ENCODE measurements around the gene ASIC4.

ASIC4 gene

DNA sequence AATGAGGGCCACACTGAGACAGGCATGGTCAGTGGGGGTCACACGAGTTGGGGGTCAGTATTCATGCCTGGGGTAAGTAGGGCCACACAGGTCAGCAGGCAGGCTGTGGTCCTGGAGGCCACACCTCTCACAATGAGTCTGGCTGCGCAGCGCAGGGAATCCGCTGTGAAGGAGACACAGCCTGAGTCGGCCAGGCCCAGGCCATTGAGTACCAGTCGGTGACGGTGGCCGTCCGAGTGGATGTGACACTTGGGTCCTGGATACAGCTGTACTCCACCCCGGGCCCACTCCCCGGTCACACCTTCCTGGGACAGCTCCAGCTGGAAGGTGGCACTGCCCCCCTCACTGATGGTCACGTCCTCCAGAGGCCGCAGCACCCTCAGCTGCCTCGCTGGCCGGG, 40.1 kb downstream of the ASIC4 start:
- no peaks in the 10 kb centered on the region for H3K36me3 Mint-ChIP-seq (ENCODE audit: low read depth)
- H3K27me3 Mint-ChIP-seq: peaks cover 21% of the 10 kb centered on the region
- H3K9me3 Mint-ChIP-seq: no peaks in the 10 kb centered on the region
- H3K4me1 Mint-ChIP-seq (ENCODE audit: low read depth): peaks cover 6% of the 10 kb centered on the region
- no peak overlapping the region for H3K27ac Mint-ChIP-seq
- no peak overlapping the region for H3K4me3 Mint-ChIP-seq

GRCh38 chr2:219555956-219556355, 41.7 kb downstream of the ASIC4 start:
- no peak overlapping the region for H3K27ac Mint-ChIP-seq
- peaks cover 18% of the 10 kb centered on the region for H3K27me3 Mint-ChIP-seq
- H3K36me3 Mint-ChIP-seq (ENCODE audit: low read depth): no peaks in the 10 kb centered on the region
- H3K4me1 Mint-ChIP-seq (ENCODE audit: low read depth): peaks cover 6% of the 10 kb centered on the region
- no peak overlapping the region for H3K4me3 Mint-ChIP-seq
- H3K9me3 Mint-ChIP-seq: no peaks in the 10 kb centered on the region

DNA sequence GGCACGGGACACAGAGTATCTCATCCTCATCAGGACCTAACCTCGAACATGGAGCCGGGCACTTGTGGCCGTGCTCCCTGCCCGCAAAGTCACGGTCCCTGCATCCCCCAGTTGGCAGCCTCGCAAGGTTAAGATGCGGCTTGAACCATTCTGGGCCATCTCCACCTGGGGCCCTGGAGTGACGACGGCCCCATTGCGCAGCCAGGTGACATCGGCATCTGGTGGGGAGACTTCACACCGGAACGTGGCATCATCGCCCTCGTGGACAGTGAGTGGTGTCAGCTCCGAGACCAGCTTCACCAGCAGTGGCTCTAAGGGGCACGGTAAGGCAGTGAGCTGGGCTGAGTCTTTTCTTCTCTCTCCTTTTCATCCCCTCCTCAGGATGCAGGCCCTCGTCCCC, 42.1 kb downstream of the ASIC4 start:
- Mint-ChIP-seq H3K4me1 (ENCODE audit: low read depth) (peaks cover 6% of the 10 kb centered on the region), H3K4me3 (no peak overlapping the region), H3K27ac (no peak overlapping the region), H3K27me3 (peaks cover 16% of the 10 kb centered on the region), H3K36me3 (ENCODE audit: low read depth) (no peaks in the 10 kb centered on the region), H3K9me3 (no peaks in the 10 kb centered on the region)

GRCh38 chr2:219557320-219557719, 43.0 kb downstream of the ASIC4 start:
- Mint-ChIP-seq H3K9me3 (no peaks in the 10 kb centered on the region), H3K4me1 (ENCODE audit: low read depth) (no peaks in the 10 kb centered on the region), H3K27ac (no peak overlapping the region), H3K36me3 (ENCODE audit: low read depth) (no peaks in the 10 kb centered on the region), H3K4me3 (no peak overlapping the region), H3K27me3 (peaks cover 13% of the 10 kb centered on the region)

DNA sequence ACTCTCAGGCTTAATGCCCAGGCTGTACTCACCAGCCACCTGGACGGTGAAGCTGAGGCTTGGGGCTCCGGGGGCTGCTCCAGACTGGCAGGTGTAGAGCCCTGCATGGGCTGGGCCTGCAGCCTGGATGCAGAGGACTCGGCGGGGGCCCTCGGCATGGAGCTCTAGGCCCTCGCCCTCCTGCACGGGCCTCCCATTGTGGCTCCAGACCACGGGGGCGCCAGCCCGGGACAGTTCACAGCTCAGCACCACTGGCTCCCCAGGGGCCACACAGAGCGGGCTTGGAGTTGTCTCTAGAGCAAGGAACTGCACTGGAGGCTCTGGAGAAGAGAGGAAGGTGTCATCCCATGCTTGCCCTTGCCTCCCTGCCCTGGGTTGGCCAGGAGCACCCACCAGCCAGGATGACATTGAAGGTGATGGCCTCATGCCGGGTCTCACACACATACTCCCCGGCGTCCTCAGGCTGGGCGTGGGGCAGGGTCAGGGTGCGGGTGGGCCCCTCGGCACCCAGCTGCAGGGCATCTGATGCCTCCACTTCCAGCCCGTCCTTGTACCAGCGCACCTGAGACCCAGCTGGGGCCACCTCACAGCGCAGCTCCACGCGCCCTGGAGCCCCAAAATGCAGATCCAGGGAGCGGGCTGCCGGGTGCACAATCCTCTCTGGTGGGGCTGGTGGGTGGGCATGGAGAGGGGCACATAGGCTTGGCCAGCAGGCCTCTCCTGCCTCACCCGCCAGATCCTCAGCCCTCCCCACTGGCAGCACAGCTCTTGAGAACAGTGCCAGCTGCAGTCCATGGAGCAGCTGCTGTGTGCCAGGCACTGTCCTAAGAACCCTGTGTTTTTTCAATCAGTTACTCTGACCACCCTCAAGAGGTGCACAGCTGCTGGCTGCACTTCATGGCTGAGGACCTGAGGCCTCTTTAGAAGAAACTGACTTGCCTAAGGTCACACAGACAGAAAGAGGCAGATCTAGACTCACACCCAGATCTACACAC, 43.8 kb downstream of the ASIC4 start:
- no peaks in the 10 kb centered on the region for H3K4me1 Mint-ChIP-seq (ENCODE audit: low read depth)
- H3K27me3 Mint-ChIP-seq: peaks cover 17% of the 10 kb centered on the region
- H3K36me3 Mint-ChIP-seq (ENCODE audit: low read depth): no peaks in the 10 kb centered on the region
- no peaks in the 10 kb centered on the region for H3K9me3 Mint-ChIP-seq
- H3K4me3 Mint-ChIP-seq: no peak overlapping the region
- H3K27ac Mint-ChIP-seq: no peak overlapping the region

DNA sequence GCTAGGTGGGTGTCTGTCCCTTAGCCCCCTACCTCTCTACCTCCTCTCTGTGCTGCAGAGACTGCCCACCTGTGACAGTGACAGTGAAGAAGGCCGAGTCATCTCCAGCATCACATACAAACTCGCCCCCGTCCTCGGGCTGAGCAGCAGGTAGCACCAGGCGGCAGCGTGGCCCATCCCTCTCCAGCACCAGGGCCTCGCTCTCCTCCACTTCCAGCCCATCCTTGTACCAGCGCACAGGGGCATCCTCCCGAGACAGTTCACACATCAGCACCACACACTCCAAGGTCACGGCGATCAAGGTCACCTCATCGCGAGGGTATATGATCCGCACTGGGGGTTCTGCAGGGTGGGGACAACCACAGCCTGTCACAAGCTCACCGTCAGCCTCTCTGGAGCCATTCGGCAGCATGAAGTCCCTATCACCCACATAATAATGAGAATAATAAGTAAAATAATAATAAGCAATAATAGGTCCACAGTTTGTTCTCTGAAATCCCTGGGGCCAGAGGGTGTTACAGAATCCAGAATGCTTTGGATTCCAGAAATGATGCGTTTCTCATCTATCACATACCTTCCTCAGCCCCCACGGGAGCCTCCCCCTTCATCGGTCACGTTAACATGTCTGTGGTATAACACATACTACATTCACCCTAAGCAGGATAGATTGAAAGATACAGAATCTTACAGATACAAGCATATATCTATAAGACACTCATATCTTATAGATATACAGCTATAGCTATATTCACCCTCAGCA, 45.1 kb downstream of the ASIC4 start:
- Mint-ChIP-seq H3K27ac (no peak overlapping the region), H3K4me3 (no peak overlapping the region), H3K27me3 (peaks cover 4% of the 10 kb centered on the region), H3K9me3 (no peaks in the 10 kb centered on the region), H3K36me3 (ENCODE audit: low read depth) (no peaks in the 10 kb centered on the region), H3K4me1 (ENCODE audit: low read depth) (no peaks in the 10 kb centered on the region)

DNA sequence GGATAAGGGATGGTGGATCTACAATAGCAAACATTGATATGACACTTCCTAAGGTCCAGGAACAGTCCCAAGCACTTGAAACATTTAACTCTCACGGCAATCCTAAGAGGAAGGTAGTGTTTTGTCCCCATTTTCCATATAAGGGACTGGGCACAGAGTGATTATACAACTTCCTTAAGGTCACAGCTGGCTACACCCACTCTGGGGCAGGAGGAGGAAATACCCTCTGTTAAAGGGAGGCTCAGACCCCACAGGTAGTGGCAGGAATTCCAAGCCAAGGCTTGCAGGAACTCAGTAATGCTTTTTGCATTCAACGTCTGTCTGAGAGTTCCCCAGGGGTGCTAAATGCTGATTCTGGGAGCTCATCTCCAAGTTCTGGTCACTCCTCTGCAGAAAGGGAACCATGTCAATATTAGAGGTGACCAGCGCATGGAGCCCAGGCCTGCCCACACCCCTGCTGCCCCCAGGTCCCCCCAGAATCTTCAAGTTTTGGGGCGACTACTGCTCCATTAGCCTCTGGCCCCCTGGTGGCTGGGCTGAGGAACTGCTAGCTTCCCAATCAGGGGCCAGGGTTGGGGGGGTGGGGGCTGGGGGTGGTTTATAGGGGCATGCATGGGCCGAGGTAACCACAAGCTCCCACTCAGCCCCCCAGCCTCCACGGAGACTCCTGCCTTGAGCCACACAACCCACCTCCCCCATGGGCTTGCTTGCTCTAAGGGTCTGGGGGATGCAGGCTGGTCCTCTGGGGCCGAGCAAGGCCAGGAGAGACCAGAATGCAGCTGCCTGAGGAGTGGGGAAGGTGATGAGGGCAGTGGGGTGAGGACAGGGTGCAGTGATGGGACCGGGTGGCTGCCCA, 46.0 kb downstream of the ASIC4 start:
- no peaks in the 10 kb centered on the region for H3K4me1 Mint-ChIP-seq (ENCODE audit: low read depth)
- H3K27me3 Mint-ChIP-seq: peaks cover 7% of the 10 kb centered on the region
- no peaks in the 10 kb centered on the region for H3K9me3 Mint-ChIP-seq
- H3K4me3 Mint-ChIP-seq: no peak overlapping the region
- no peaks in the 10 kb centered on the region for H3K36me3 Mint-ChIP-seq (ENCODE audit: low read depth)
- no peak overlapping the region for H3K27ac Mint-ChIP-seq

- no peak overlapping the region for H3K27ac Mint-ChIP-seq
- no peaks in the 10 kb centered on the region for H3K36me3 Mint-ChIP-seq (ENCODE audit: low read depth)
- H3K27me3 Mint-ChIP-seq: peaks cover 8% of the 10 kb centered on the region
Observed at GRCh38 chr2:219560893-219561178, 46.6 kb downstream of the ASIC4 start.

DNA sequence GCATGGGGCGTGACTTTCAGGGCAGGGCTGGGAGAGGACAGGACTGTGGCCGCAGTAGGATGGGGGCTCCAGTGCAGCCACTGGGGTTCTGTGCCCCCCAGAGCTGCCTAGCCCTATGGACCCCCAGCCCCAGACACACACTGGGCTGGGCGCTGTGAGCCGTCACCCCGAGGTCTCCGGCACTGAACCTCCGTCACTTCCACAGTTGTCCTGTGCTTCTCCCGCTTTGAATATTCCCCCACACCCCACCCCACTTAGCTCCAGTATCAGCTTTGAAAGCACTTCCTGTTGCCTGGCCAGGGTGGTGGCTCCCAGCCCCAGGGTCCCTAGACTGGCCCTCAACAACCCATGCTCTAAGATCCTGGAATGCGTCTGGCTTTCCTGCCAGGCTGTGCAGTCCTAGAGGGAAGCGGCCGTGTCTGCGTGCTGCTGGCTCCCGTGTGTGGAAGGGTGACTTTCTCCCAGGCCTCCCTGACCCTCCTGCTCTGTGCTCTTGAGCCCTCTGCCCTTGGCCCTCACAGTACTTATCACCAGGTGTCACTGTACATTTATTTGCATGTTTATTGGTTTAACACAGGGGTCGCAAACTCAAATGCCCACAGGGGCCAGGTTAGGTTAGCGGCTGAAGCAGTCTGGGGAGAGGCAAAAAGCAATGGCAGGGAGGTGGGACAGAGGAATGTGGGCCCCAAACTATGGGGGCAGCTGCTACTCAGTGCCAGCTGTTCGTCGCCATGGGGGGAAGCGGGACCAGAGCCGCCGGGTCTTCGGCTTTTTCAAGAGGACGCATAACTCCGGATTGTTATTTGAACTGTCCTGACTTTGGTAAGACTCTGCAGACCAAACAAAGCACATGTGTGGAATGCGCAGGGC, 47.1 kb downstream of the ASIC4 start:
- no peaks in the 10 kb centered on the region for H3K36me3 Mint-ChIP-seq (ENCODE audit: low read depth)

More at GRCh38 chr2:219560893-219561178, 46.6 kb downstream of the ASIC4 start:
- no peaks in the 10 kb centered on the region for H3K9me3 Mint-ChIP-seq
- H3K4me1 Mint-ChIP-seq (ENCODE audit: low read depth): no peaks in the 10 kb centered on the region
- no peak overlapping the region for H3K4me3 Mint-ChIP-seq

GRCh38 chr2:219562049-219563020, 48.1 kb downstream of the ASIC4 start:
- Mint-ChIP-seq H3K27me3 (peaks cover 8% of the 10 kb centered on the region), H3K4me3 (no peak overlapping the region), H3K9me3 (no peaks in the 10 kb centered on the region)

More for the DNA sequence above, 47.1 kb downstream of the ASIC4 start:
- H3K9me3 Mint-ChIP-seq: no peaks in the 10 kb centered on the region
- peaks cover 8% of the 10 kb centered on the region for H3K27me3 Mint-ChIP-seq
- no peak overlapping the region for H3K4me3 Mint-ChIP-seq
- H3K4me1 Mint-ChIP-seq (ENCODE audit: low read depth): no peaks in the 10 kb centered on the region
- no peak overlapping the region for H3K27ac Mint-ChIP-seq

GRCh38 chr2:219563271-219563928, 49.1 kb downstream of the ASIC4 start:
- Mint-ChIP-seq H3K9me3 (no peaks in the 10 kb centered on the region), H3K36me3 (ENCODE audit: low read depth) (no peaks in the 10 kb centered on the region), H3K4me3 (no peak overlapping the region), H3K27me3 (peaks cover 12% of the 10 kb centered on the region), H3K4me1 (ENCODE audit: low read depth) (no peaks in the 10 kb centered on the region), H3K27ac (no peak overlapping the region)

More at GRCh38 chr2:219562049-219563020, 48.1 kb downstream of the ASIC4 start:
- Mint-ChIP-seq H3K4me1 (ENCODE audit: low read depth) (no peaks in the 10 kb centered on the region), H3K36me3 (ENCODE audit: low read depth) (no peaks in the 10 kb centered on the region), H3K27ac (no peak overlapping the region)

DNA sequence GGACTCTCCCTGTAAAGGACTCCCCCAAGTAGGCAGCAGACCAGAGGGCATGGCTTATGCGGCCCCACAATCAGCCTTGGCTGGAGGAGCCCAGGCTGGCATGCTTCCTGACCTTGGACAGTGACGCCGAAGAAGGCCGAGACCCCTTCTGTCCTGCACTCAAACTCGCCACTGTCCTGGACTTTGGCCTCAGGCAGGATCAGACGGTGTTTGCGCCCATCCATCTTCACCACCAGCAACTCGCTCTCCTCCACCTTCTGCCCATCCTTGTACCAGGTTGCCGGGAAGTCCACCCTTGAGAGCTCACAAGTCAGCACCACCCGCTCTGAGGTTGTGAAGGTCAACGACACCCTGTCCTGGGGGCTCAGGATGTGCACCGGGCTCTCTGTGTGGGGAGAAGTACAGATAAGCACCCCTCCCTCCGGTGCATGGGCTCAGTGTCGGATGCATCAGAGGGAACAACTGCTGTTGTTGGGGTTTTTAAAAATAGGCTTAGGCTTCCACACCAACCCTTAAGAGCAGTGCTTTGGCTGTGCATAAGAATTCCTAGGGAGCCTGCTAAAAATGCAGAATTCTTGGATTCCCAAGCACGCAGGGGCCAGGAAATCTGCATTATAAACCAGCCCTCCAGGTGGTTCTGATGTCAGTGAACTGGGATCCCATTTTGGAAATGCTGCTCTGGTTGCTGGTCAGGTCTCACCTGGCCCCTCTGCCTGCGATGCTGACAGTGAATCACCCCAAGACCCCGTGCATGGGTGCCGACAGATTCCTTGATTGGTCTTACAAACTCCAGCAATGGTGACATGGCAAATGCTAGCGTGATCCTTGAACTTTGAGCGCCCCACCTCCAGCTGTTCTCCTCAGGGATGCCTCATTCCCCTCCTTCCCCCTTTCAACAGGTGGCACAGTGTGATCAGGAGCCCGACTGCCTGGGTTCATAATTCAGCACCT, 51.1 kb downstream of the ASIC4 start:
- Mint-ChIP-seq H3K4me3 (no peak overlapping the region), H3K36me3 (ENCODE audit: low read depth) (no peaks in the 10 kb centered on the region), H3K27ac (no peak overlapping the region), H3K27me3 (peaks cover 29% of the 10 kb centered on the region), H3K4me1 (ENCODE audit: low read depth) (no peaks in the 10 kb centered on the region), H3K9me3 (no peaks in the 10 kb centered on the region)

Data from stimulated activated naive CD8-positive, alpha-beta T cell treated with anti-CD3 and anti-CD28 coated beads, Interleukin-15, Interleukin-2, amounts not matched to agents 100 ng/mL and 50 ng/mL, for 24 hours (primary cell).